ES-I3 (cell line): ENCODE results near the gene NMUR1.

Experiments
- H3K36me3 ChIP-seq: 2 replicates; pipeline ENCODE4 v1.6.1; 2013; ENCODE audit warnings: mild to moderate bottlenecking, low read length, control low read depth, moderate library complexity; ENCODE audit not compliant: insufficient read depth
- H3K4me1 ChIP-seq: 2 replicates; pipeline ENCODE4 v1.6.1; 2013; ENCODE audit warnings: mild to moderate bottlenecking, control low read depth, low read length; ENCODE audit not compliant: insufficient read depth
- H3K9ac ChIP-seq: 2 replicates; pipeline ENCODE4 v1.6.1; 2013; ENCODE audit warnings: low read depth, mild to moderate bottlenecking, low read length, moderate library complexity
- H3K9me3 ChIP-seq: 2 replicates; pipeline ENCODE4 v1.6.1; 2013; ENCODE audit warnings: mild to moderate bottlenecking, low read length, moderate library complexity; ENCODE audit not compliant: control insufficient read depth, insufficient read depth

NMUR1 gene

DNA sequence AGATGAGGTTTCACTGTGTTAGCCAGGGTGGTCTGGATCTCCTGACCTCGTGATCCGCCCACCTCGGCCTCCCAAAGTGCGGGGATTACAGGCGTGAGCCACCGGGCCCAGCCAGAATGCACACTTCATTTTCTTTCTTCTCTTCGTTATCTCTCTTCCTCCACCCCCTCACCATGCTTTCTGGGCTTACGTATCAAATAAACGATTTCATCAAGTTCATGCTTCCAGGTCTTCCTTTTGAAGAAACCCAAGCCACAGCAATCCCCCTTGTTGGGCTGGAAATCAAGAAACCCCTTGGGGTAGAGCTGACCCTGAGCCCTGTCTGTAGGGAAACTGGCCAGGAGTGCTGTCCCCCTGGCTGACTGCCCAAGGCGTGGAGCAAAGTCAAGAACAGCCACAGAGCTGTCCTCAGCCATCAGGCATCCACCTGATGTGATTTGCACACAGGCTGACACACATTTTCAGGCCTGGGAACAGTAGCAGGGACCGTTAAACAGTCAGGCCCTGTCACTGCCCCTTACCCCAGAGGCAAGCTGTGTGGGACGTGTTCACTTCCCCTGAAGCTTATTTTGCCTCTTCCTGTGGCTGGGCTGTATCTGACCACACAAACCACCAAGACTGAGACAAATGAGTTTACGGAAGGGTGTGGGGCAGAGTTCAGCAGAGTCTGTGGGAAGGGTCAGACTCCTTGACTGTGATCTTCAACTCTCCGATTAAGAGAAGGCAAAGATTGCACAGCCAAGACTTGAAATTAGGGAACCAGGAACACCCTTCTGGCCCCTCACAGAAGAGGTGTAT is 15.1 kb upstream of the NMUR1 start:
- H3K9ac ChIP-seq: no peak overlapping the region
- H3K36me3 ChIP-seq: no peaks in the 10 kb centered on the region
- H3K4me1 ChIP-seq: no peaks in the 10 kb centered on the region
- H3K9me3 ChIP-seq: no peaks in the 10 kb centered on the region; the same call in 1 of the 2 replicates

DNA sequence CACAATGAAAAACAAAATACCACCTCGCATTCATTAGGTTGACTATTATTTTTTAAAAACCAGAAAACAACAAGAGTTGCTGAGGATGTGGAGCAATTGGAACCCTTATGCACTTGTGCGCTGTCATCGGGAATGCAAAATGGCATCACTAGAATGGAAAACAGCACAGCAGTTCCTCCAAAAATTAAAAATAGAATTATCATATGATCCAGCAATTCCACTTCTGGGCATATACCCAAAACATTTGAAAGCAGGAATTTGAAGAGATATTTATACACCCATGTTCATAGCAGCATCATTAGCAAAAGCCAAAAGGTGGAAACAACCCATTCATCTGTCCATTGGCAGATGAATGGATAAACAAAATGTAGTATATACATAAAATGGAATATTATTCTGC is 11.9 kb upstream of the NMUR1 start:
- Histone ChIP-seq H3K9me3 (no peaks in the 10 kb centered on the region; the same call in 1 of the 2 replicates), H3K36me3 (no peaks in the 10 kb centered on the region), H3K9ac (no peak overlapping the region), H3K4me1 (no peaks in the 10 kb centered on the region)

DNA sequence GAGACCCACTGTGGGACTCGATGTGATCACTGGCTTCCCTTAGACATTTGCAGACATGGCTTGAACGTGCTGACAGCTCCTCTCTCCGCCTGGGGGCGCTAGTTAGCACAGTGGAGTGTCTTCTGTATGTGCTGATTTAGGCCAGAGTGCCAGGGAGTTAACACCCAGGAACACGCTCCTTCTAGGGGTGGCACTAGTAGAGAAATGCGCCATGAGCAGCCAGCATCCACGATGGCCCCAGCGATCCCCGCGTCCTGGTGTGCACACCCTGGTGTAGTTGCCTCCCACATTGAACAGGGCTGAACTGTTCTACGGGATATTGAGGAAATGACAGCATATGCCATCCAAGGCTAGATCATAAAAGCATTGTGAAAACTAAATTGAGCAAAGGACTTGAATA is 11.4 kb upstream of the NMUR1 start:
- no peaks in the 10 kb centered on the region for H3K4me1 ChIP-seq
- H3K9ac ChIP-seq: no peak overlapping the region

DNA sequence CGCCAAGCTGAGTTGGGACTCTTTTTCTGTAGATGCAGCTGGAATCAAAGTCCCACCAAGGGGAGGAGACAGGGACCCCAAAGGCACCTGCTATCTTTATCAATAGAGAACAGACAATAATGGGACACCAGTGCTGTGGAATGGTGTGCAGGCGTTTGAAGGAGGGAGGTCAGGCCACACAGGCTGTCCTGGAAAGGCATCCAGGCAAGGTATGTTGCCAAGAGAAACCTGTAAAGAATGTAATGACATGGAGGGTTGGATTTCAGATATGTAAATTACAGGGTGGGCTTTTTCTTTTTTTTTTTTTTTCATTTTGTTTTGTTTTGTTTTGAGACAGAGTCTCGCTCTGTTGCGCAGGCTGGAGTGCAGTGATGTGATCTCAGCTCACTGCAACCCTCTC is 9.7 kb upstream of the NMUR1 start:
- Histone ChIP-seq H3K9me3 (no peaks in the 10 kb centered on the region; the same call in 1 of the 2 replicates), H3K4me1 (no peaks in the 10 kb centered on the region), H3K9ac (no peak overlapping the region), H3K36me3 (no peaks in the 10 kb centered on the region)

More for the DNA sequence above, 11.4 kb upstream of the NMUR1 start:
- Histone ChIP-seq H3K36me3 (no peaks in the 10 kb centered on the region), H3K9me3 (no peaks in the 10 kb centered on the region; the same call in 1 of the 2 replicates)

DNA sequence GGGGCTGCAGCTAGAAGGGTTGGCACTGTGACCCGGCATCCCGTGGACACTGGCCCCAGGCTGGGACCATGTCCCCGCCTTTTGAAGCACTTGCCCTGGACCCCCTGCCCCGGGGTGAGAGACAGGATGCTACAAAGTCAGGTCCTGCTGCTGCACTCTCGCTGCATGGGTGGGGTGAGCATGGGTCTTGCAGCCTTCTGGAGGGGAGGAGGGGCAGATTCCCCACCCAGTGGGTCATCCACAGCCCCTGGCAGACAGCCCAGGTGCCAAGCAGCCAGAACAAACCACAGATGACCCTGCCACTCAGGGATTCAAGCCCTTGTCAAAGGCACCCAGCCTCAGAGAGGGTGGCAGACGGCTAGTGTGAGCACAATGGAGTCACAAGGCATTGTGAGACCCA is 5.7 kb upstream of the NMUR1 start:
- H3K9me3 ChIP-seq: no peaks in the 10 kb centered on the region
- H3K4me1 ChIP-seq: peaks cover 9% of the 10 kb centered on the region
- H3K36me3 ChIP-seq: no peaks in the 10 kb centered on the region
- H3K9ac ChIP-seq: no peak overlapping the region

DNA sequence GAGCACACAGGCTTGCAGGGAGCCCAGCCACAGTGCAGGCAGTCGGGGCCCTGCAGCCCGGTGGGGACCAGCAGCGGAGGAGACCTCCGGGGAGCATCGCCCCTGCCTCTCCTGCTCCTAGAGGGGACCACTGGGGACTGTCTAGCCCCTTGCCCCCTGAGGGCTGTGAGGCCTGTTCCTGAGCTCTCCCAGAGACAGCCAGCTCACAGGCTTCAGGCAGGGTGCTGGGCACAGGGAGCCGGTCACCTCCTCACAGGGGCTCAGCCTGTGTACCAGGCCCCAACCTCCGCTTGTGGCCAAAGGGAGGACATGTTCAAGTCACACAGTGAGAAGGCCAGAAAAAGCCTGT is 3.5 kb upstream of the NMUR1 start:
- peaks cover 9% of the 10 kb centered on the region for H3K4me1 ChIP-seq
- no peak overlapping the region for H3K9ac ChIP-seq
- no peaks in the 10 kb centered on the region for H3K9me3 ChIP-seq

DNA sequence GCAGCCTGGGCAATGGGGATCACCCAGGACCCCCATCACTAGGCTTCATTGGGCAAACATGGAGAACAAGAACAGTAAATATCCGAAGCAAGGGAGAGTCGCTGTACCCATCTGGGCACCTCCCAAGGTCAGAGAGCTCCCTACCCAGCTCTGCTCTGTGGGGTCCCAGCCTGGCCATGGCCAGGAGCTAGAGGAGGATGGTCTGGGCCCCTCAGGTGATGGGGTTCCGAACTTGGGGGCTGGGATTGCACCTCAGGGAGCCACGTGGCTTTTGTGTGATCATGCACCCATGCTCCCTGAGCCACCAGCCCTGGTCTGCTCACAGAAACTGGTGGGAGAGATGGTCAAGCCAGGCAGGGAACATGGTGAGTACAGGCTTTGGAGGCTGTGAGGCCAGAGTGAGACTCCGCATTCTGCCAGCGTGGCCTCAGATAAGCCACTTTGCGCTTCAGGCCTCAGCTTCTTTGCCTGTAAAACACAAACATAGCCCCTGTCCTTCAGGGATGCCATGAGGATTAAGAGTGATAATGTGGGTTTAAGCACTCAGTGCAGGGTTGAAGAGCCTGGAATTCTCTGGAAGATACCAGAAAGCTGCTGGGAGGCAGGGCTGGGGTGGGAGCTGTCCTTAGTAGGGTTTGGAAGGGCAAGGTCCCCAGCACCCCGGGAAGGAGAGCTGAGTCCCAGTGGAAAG is 3.0 kb upstream of the NMUR1 start:
- Histone ChIP-seq H3K36me3 (no peaks in the 10 kb centered on the region), H3K4me1 (peaks cover 9% of the 10 kb centered on the region), H3K9ac (no peak overlapping the region), H3K9me3 (no peaks in the 10 kb centered on the region)

More for the DNA sequence above, 3.5 kb upstream of the NMUR1 start:
- H3K36me3 ChIP-seq: no peaks in the 10 kb centered on the region

DNA sequence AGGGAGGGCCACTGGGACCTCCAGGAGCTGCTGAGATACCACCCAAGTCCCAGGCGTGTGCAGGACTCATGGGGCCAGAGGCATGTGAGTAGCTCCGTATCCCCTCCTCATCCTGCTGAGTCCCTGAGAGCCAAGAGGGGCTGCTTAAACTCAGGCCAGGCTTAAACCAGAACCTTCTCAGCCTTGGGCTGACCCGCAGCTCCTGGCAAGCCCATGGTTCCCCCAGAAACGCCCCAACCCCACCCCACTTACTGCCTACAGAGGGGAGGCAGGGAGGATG is 2.5 kb upstream of the NMUR1 start:
- no peaks in the 10 kb centered on the region for H3K9me3 ChIP-seq
- H3K4me1 ChIP-seq: peaks cover 9% of the 10 kb centered on the region
- no peak overlapping the region for H3K9ac ChIP-seq
- H3K36me3 ChIP-seq: no peaks in the 10 kb centered on the region

DNA sequence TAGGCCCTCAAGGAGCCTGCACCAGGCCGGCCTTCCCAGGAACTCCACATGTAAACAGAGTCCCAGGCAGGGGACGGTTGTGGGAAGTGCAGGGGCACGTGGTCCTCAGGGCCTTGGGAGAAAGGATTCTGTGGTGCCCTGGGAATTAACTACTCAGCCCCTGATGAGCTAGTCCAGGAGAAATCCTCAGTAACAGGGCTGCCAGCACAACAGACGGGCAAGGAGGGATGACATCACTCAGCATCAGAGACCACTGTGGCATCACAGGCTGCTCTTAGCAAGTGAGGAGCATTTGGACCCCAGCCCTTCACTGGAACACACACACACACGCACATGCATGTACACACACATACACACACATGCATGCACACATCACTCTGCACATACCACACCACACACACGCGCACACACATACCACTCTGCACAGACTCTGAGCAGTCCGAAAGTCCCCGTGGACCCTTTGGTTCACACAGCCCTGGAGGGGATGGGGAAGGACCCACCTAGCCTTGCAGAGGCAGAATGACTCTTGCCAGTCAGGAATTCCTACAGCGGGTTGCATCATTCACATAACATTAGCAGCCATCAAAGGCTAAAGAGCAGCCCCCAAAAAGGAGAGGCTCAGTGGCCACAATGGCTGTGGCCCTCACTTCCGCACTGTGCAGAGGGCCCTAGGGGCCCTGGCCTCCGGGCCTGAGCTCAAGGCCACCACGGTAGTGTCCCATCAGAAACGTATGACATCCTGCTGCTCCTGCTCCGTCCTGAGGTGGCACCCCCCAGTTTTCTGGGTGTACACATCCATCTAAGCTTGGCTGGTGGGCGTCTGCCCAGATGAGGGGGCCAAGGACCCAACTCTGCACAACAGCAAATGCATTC is 1.9 kb upstream of the NMUR1 start:
- H3K9ac ChIP-seq: no peak overlapping the region
- H3K36me3 ChIP-seq: no peaks in the 10 kb centered on the region
- H3K4me1 ChIP-seq: peaks cover 9% of the 10 kb centered on the region
- H3K9me3 ChIP-seq: no peaks in the 10 kb centered on the region

DNA sequence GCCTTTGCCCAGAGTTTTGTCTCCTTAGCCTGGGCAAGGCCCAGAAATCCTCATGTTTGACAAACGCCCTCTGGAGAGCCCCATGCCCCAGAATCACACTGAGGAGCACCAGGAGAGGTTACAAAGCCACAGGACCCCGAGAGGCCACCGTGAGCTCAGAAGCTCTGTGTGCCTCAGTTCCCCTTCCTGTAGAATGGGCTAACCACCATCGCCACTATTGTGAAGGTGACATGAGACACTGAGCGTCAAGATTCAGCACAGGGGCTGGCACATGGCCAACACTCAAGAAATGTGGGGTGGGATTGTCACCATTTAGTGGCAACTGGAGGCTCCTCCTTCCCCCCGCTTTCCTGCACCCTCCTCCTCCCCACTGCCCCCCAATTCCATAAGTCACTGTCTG is 1.2 kb upstream of the NMUR1 start:
- no peak overlapping the region for H3K9ac ChIP-seq
- no peaks in the 10 kb centered on the region for H3K36me3 ChIP-seq
- H3K4me1 ChIP-seq: peaks cover 9% of the 10 kb centered on the region
- H3K9me3 ChIP-seq: no peaks in the 10 kb centered on the region

DNA sequence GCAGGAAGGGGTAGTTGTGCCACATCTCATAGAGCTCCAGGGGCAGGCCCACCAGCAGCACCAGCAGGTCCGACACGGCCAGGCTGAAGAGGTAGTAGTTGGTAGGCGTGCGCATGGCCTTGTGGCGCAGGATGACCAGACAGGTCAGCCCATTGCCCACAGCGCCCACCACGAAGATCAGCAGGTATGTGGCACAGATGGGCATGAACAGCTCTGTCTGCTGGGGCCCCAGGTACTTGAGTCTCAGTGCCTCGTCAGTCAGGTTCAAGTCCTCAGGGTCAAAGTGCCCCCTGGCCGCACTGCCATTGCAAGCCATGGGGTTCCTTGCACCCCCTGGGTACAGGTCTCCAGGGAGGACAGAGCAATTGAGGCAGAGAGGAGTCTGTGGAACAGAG is 1.6 kb downstream of the NMUR1 start:
- H3K9ac ChIP-seq: no peak overlapping the region
- H3K36me3 ChIP-seq: no peaks in the 10 kb centered on the region
- H3K9me3 ChIP-seq: no peaks in the 10 kb centered on the region
- peaks cover 9% of the 10 kb centered on the region for H3K4me1 ChIP-seq

DNA sequence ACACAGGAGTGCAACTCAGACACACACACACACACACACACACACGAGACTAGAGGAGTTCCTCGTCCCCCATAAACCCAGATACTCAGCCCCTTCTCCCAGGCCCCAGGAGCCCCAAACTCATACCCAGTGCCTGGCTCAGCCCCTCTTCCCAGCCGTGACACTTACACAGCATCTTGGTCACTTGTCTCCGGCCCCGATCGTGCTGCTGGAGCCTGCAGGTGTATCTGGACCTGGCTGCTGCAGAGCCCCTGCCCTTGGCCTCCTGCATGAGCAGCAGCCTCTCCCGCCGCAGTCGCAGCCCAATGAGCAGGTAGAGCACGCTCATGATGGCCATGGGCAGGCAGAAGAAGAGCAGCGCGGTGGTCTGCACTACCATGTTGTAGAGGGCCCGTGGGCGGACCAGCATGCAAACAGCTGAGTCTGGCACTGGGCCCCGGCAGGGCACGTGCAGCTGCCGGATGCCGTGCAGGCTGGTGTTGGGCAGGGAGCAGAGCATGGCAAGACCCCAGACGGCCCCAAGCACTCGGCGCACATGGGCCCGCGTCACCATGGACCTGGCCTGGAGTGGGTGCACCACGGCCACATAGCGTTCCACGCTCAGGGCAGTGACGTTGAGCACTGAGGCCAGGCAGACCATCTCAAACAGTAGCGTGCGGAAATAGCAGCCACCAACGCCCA is 2.1 kb downstream of the NMUR1 start:
- Histone ChIP-seq H3K9me3 (no peaks in the 10 kb centered on the region), H3K36me3 (no peaks in the 10 kb centered on the region), H3K4me1 (peaks cover 9% of the 10 kb centered on the region), H3K9ac (no peak overlapping the region)

DNA sequence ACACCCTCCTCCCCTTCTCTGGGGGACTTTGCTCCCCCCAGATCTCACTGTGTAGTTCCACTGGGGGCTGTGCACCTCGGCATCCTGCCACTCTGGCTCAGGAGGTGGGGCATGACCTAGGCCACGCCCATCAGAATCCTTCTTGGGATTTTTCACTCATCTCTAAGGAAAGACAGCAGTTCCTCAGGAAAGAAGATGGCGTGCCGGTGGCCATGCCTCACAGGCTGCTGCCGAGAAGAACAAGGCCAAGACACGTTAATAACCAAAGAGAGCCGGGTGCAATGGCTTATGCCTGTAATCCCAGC is 3.2 kb downstream of the NMUR1 start:
- no peaks in the 10 kb centered on the region for H3K36me3 ChIP-seq

DNA sequence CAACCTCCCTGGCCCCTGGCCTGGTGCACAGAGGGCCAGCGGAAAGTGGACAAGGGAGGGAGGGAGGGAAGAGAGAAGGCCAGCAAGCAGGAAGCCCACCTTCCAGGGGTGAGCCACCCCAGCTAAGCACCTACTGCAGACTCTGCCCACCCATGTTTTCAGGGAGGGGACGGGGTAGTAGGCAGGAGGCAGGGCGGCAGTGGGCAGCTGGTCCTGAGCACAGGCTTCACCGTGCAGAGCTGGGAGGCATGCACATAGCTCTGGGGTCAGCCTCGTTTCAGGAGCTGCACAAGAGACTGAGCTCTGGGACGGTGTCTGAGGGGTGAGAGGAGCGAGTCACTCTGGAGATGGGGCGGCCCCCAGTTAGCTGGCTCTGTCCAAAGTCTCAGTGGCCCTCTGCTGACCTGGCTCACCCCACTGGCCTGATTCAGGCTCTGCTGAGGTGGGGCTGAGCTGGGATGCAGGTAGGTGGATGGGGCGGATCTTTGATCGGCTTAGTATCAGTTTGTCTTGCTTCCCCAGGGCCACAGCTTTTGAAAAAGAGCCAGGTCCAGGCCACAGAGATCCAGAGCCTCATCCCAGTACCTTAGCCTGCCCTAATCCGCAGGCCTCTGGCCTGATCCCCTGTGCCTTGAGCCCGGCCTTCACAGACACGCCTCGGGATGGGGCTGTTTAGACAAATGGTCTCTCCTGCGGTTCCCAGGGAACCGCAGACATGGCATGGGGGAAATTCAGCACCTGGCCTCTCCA is 3.7 kb downstream of the NMUR1 start:
- Histone ChIP-seq H3K36me3 (no peaks in the 10 kb centered on the region), H3K4me1 (peaks cover 3% of the 10 kb centered on the region; the same call in 1 of the 2 replicates), H3K9ac (no peak overlapping the region), H3K9me3 (no peaks in the 10 kb centered on the region)

More for the DNA sequence above, 3.2 kb downstream of the NMUR1 start:
- no peaks in the 10 kb centered on the region for H3K9me3 ChIP-seq
- no peak overlapping the region for H3K9ac ChIP-seq
- H3K4me1 ChIP-seq: peaks cover 6% of the 10 kb centered on the region
